BE2C (cell line): ENCODE data around the gene SMIM29.

ENCODE experiments used
- DNase-seq: peaks from one replicate; pipeline ENCODE4 v3.0.0-alpha.2; 2020
- H3K27me3 ChIP-seq: fragments of 250-450 bp; sonication (Bioruptor Pico); 2 replicates; pipeline ENCODE4 v1.5.1; 2020; ENCODE audit warnings: mild to moderate bottlenecking
- H3K36me3 ChIP-seq: fragments of 250-450 bp; sonication (Bioruptor Pico); 2 replicates; pipeline ENCODE4 v1.5.1; 2020; ENCODE audit warnings: mild to moderate bottlenecking
- H3K4me1 ChIP-seq: fragments of 250-450 bp; sonication (Bioruptor Pico); 2 replicates; pipeline ENCODE4 v1.5.1; 2020
- H3K4me3 ChIP-seq: 2 replicates; pipeline ENCODE4 v1.5.1; 2011; ENCODE audit warnings: low read depth, low read length
- H3K9me3 ChIP-seq: fragments of 250-450 bp; sonication (Bioruptor Pico); 2 replicates; pipeline ENCODE4 v1.5.1; 2020
- TF ChIP-seq, protein P1 (sequence below): IDR thresholded peaks from 2 replicates; pipeline ENCODE4 v1.5.1; 2012; ENCODE audit warnings: mild to moderate bottlenecking, low read depth, low read length

SMIM29 gene

GRCh38 chr6:34234667-34235306 is 14.0 kb downstream of the SMIM29 start:
- TF ChIP-seq, protein P1, sequence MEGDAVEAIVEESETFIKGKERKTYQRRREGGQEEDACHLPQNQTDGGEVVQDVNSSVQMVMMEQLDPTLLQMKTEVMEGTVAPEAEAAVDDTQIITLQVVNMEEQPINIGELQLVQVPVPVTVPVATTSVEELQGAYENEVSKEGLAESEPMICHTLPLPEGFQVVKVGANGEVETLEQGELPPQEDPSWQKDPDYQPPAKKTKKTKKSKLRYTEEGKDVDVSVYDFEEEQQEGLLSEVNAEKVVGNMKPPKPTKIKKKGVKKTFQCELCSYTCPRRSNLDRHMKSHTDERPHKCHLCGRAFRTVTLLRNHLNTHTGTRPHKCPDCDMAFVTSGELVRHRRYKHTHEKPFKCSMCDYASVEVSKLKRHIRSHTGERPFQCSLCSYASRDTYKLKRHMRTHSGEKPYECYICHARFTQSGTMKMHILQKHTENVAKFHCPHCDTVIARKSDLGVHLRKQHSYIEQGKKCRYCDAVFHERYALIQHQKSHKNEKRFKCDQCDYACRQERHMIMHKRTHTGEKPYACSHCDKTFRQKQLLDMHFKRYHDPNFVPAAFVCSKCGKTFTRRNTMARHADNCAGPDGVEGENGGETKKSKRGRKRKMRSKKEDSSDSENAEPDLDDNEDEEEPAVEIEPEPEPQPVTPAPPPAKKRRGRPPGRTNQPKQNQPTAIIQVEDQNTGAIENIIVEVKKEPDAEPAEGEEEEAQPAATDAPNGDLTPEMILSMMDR = no peak
- H3K27me3 ChIP-seq = no peaks in the 10 kb centered on the region
- H3K4me1 ChIP-seq = no peaks in the 10 kb centered on the region
- DNase-seq = no peak
- H3K36me3 ChIP-seq = no peaks in the 10 kb centered on the region; the same call in 1 of the 2 replicates
- no peak overlapping the region for H3K4me3 ChIP-seq
- H3K9me3 ChIP-seq = no peaks in the 10 kb centered on the region

GRCh38 chr6:34233867-34234266 is 14.9 kb downstream of the SMIM29 start:
- no peaks in the 10 kb centered on the region for H3K9me3 ChIP-seq
- H3K4me1 ChIP-seq = no peaks in the 10 kb centered on the region
- H3K27me3 ChIP-seq = no peaks in the 10 kb centered on the region
- no peaks in the 10 kb centered on the region; the same call in 1 of the 2 replicates for H3K36me3 ChIP-seq
- H3K4me3 ChIP-seq = no peak overlapping the region
- DNase-seq = no peak
- TF ChIP-seq, protein P1 = no peak

DNA sequence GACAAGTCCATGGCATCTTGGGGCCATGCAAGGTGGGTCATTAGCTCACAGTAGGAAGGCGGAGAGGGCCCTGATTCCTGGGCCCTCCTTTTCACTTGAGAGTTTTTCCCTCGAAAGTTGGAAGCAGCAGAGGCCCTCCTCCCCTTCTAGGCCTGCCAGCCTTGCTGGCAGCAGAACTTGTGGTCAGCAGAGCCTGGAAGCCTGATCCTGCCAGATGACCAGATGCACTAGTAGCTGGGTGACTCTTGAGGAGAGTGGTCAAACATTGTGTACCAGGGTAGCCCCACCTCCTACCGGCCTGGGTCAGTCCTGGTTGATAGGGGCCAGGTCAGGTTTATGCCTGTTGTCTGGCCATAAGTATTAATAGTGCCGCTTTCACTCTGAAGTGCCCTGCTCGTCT is 15.9 kb downstream of the SMIM29 start:
- no peaks in the 10 kb centered on the region for H3K27me3 ChIP-seq
- TF ChIP-seq, protein P1 = no peak
- H3K36me3 ChIP-seq = no peaks in the 10 kb centered on the region; the same call in 1 of the 2 replicates
- H3K4me3 ChIP-seq = no peak overlapping the region
- no peak for DNase-seq
- no peaks in the 10 kb centered on the region for H3K4me1 ChIP-seq
- no peaks in the 10 kb centered on the region for H3K9me3 ChIP-seq

- Histone ChIP-seq H3K27me3 (no peaks in the 10 kb centered on the region), H3K4me3 (no peak overlapping the region), H3K36me3 (no peaks in the 10 kb centered on the region), H3K9me3 (no peaks in the 10 kb centered on the region), H3K4me1 (no peaks in the 10 kb centered on the region)
- TF ChIP-seq, protein P1 = no peak
- DNase-seq = no peak
These were observed 17.1 kb downstream of the SMIM29 start for GRCh38 chr6:34231566-34232336.

DNA sequence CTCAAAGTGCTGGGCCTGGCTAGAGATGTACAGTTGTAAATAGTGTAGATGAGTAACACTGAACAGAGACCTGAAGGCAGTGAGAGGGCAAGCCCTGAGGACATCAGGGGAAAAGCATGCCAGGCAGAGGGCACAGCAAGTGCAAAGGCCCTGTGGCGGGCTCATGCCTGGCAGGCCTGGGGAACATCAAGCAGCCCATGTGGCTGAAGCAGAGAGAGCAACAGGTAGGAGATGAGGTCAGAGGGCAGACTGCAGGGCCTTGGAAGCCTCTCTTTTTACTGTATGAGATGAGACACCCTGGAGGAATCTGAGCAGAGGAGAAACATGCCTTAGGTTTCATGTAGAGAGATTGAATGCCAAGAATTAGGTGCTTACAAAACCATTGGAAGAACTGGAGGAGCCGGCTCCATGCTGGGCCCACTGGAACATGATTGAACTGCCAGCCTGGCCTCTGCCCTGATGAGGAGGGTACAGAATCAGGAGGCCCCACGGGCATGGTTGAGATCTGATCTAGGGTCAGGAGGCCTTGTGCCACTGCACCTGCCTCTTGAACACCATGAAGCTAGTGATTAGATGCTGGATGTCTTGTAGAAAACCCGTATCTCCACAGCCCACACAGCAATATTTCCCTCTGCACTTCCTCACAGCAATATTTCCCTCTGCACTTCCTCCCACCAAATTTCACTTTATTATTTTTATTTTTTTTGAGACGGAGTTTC is 18.0 kb downstream of the SMIM29 start:
- no peaks in the 10 kb centered on the region for H3K36me3 ChIP-seq
- H3K27me3 ChIP-seq = no peaks in the 10 kb centered on the region
- H3K4me1 ChIP-seq = no peaks in the 10 kb centered on the region
- DNase-seq = no peak
- TF ChIP-seq, protein P1 = no peak
- H3K4me3 ChIP-seq = no peak overlapping the region
- H3K9me3 ChIP-seq = no peaks in the 10 kb centered on the region
